Measurements from ENCODE around the gene KIAA1217. TPM values are rescaled to one million over a fixed set of nuclear protein-coding genes. Genes with fewer than 3 reads are reported as not detected.

The KIAA1217 gene
- total RNA-seq, 2 experiments from 2014 or later: 0.67 to 1.3 TPM

GRCh38 chr10:24404567-24404966 lies 195.6 kb downstream of the KIAA1217 start:
- Mint-ChIP-seq H3K9me3 (no peaks in the 10 kb centered on the region), H3K27me3 (peaks cover 4% of the 10 kb centered on the region), H3K4me1 (ENCODE audit: low read depth) (no peaks in the 10 kb centered on the region), H3K27ac (no peak overlapping the region), H3K4me3 (no peak overlapping the region), H3K36me3 (ENCODE audit: low read depth) (no peaks in the 10 kb centered on the region)
- no peak for DNase-seq
- ChIA-PET CTCF (no interaction called here), POLR2A (no interaction called here)
- TF ChIP-seq, protein P1, sequence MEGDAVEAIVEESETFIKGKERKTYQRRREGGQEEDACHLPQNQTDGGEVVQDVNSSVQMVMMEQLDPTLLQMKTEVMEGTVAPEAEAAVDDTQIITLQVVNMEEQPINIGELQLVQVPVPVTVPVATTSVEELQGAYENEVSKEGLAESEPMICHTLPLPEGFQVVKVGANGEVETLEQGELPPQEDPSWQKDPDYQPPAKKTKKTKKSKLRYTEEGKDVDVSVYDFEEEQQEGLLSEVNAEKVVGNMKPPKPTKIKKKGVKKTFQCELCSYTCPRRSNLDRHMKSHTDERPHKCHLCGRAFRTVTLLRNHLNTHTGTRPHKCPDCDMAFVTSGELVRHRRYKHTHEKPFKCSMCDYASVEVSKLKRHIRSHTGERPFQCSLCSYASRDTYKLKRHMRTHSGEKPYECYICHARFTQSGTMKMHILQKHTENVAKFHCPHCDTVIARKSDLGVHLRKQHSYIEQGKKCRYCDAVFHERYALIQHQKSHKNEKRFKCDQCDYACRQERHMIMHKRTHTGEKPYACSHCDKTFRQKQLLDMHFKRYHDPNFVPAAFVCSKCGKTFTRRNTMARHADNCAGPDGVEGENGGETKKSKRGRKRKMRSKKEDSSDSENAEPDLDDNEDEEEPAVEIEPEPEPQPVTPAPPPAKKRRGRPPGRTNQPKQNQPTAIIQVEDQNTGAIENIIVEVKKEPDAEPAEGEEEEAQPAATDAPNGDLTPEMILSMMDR (IDR thresholded peaks at IDR 0.05): no peak
- ATAC-seq: no peak
- intact Hi-C loops (cut with micrococcal nuclease): no loop called here

GRCh38 chr10:24405635-24406034 lies 196.7 kb downstream of the KIAA1217 start:
- DNase-seq (no peak), ATAC-seq (no peak)
- CTCF ChIA-PET: no interaction called here
- no peak overlapping the region for H3K27ac Mint-ChIP-seq
- no peaks in the 10 kb centered on the region for H3K36me3 Mint-ChIP-seq (ENCODE audit: low read depth)
- H3K4me3 Mint-ChIP-seq: no peak overlapping the region
- H3K9me3 Mint-ChIP-seq: no peaks in the 10 kb centered on the region
- POLR2A ChIA-PET: interaction anchor here (0.7 kb wide), 1 partner anchor 288 kb away, joined by 3 read pairs; no protein-coding TSS in a partner anchor
- H3K4me1 Mint-ChIP-seq (ENCODE audit: low read depth): no peaks in the 10 kb centered on the region
- TF ChIP-seq, protein P1 (IDR thresholded peaks at IDR 0.05): no peak
- peaks cover 4% of the 10 kb centered on the region for H3K27me3 Mint-ChIP-seq
- intact Hi-C loops (cut with micrococcal nuclease): no loop called here

- ChIA-PET POLR2A (no interaction called here), CTCF (no interaction called here)
- Mint-ChIP-seq H3K4me1 (ENCODE audit: low read depth) (no peaks in the 10 kb centered on the region), H3K9me3 (no peaks in the 10 kb centered on the region), H3K27me3 (peaks cover 2% of the 10 kb centered on the region), H3K4me3 (no peak overlapping the region), H3K36me3 (ENCODE audit: low read depth) (no peaks in the 10 kb centered on the region), H3K27ac (no peak overlapping the region)
- TF ChIP-seq, protein P1 (IDR thresholded peaks at IDR 0.05): no peak
- ATAC-seq (no peak), DNase-seq (no peak)
- intact Hi-C loops (cut with micrococcal nuclease): no loop called here
Measured at GRCh38 chr10:24406809-24407483, 198.0 kb downstream of the KIAA1217 start.

GRCh38 chr10:24407928-24408327 lies 199.0 kb downstream of the KIAA1217 start:
- no peak overlapping the region for H3K27ac Mint-ChIP-seq
- ATAC-seq (no peak), DNase-seq (no peak)
- H3K9me3 Mint-ChIP-seq: no peaks in the 10 kb centered on the region
- intact Hi-C loops (cut with micrococcal nuclease): no loop called here
- TF ChIP-seq, protein P1 (IDR thresholded peaks at IDR 0.05): no peak
- no peak overlapping the region for H3K4me3 Mint-ChIP-seq
- H3K4me1 Mint-ChIP-seq (ENCODE audit: low read depth): no peaks in the 10 kb centered on the region
- peaks cover 2% of the 10 kb centered on the region for H3K27me3 Mint-ChIP-seq
- CTCF ChIA-PET: no interaction called here
- no peaks in the 10 kb centered on the region for H3K36me3 Mint-ChIP-seq (ENCODE audit: low read depth)
- POLR2A ChIA-PET: no interaction called here

DNA sequence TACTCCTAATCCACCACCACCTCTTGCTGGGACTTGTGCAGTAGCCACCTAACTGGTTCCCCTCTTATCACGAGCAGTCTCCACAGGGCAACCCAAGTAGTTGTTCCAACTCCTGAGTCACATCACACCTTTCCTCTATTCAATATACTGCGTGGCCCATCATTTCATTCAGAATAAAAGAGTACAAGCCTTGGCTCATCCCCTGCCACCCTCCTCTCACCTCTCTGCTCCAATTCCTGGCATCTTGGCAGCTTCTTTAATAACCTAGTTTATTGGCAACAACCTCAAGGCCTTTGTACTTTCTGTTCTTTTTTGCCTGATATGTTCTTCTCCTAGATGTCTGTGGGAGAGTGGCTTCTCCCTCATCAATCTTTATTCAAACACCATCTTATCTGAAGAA lies 199.4 kb downstream of the KIAA1217 start:
- Mint-ChIP-seq H3K9me3 (no peaks in the 10 kb centered on the region), H3K27ac (no peak overlapping the region), H3K27me3 (peaks cover 2% of the 10 kb centered on the region), H3K4me3 (no peak overlapping the region), H3K36me3 (ENCODE audit: low read depth) (no peaks in the 10 kb centered on the region), H3K4me1 (ENCODE audit: low read depth) (no peaks in the 10 kb centered on the region)
- no peak for DNase-seq
- ChIA-PET CTCF (no interaction called here), POLR2A (no interaction called here)
- intact Hi-C loops (cut with micrococcal nuclease): no loop called here
- TF ChIP-seq, protein P1 (IDR thresholded peaks at IDR 0.05): no peak
- no peak for ATAC-seq
